Tracheal epithelial cell (primary cell): ENCODE data around the gene OSBPL3. TPM values are rescaled to one million over a fixed set of nuclear protein-coding genes. Genes with fewer than 3 reads are reported as not detected.

ENCODE experiments used
- total RNA-seq: library from RNA; depleted of rRNA; stranded (reverse); fragments of >200 nt; gene quantifications from 2 replicates; pipeline ENCODE4 v1.2.1, GENCODE V29; 2014

The OSBPL3 gene, protein sequence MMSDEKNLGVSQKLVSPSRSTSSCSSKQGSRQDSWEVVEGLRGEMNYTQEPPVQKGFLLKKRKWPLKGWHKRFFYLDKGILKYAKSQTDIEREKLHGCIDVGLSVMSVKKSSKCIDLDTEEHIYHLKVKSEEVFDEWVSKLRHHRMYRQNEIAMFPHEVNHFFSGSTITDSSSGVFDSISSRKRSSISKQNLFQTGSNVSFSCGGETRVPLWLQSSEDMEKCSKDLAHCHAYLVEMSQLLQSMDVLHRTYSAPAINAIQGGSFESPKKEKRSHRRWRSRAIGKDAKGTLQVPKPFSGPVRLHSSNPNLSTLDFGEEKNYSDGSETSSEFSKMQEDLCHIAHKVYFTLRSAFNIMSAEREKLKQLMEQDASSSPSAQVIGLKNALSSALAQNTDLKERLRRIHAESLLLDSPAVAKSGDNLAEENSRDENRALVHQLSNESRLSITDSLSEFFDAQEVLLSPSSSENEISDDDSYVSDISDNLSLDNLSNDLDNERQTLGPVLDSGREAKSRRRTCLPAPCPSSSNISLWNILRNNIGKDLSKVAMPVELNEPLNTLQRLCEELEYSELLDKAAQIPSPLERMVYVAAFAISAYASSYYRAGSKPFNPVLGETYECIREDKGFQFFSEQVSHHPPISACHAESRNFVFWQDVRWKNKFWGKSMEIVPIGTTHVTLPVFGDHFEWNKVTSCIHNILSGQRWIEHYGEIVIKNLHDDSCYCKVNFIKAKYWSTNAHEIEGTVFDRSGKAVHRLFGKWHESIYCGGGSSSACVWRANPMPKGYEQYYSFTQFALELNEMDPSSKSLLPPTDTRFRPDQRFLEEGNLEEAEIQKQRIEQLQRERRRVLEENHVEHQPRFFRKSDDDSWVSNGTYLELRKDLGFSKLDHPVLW
- 24.6 and 33.9 TPM in 2 replicates for total RNA-seq

GRCh38 chr7:24979863-24980533, at the start of gene OSBPL3:
OSBPL3 (minus strand) TSS chr7:24980178; CDS start chr7:24892472, 87,706 bp downstream.

GRCh38 chr7:24757353-24758275, 222.4 kb downstream of the OSBPL3 start, which contains the start of gene GSDME:
GSDME (minus strand) TSS chr7:24757464; CDS start chr7:24749774, 7,690 bp downstream.

Other genes starting within 250 kb of the OSBPL3 start
- 51.8 and 54.0 TPM in 2 replicates for gene GSDME, start 222.7 kb downstream of the OSBPL3 start, total RNA-seq
- gene CYCS, start 145.1 kb upstream of the OSBPL3 start, total RNA-seq: 52.8 and 54.4 TPM in 2 replicates
- gene NPVF, start 248.3 kb upstream of the OSBPL3 start, total RNA-seq: not detected in 2 replicates